Right lobe of liver (tissue), 6 donors: ENCODE data around the gene ARMC7. TPM values are rescaled to one million over a fixed set of nuclear protein-coding genes. Genes with fewer than 3 reads are reported as not detected.
A peak's percentile ranks its signal among the peaks of the same experiment; 100 is the strongest.

Experiments used
- ATAC-seq, 4 donors: fragments of 200-7000 bp; cut with Tn5 transposase; one replicate each; pipeline ENCODE4 v1.9.1; 2020; ENCODE audit warnings: mild to moderate bottlenecking in 4 of 4, moderate library complexity in 4 of 4
- DNase-seq, 3 donors: peaks; one replicate each; pipeline ENCODE4 v3.0.0-alpha.2; 2020
- H3K27ac ChIP-seq, 3 donors: fragments of 200-600 bp; one replicate each; pipeline ENCODE4 v1.8.0; 2022
- H3K27me3 ChIP-seq, 2 donors: fragments of 200-600 bp; one replicate each; pipeline ENCODE4 v1.8.0; 2022
- H3K36me3 ChIP-seq, 4 donors: fragments of 200-600 bp; sonication (generic) in 1 of 4; one replicate each; pipeline versions ENCODE4 v1.5.1 to v1.8.0; 2017 to 2022; ENCODE audit warnings: control low read depth in 1 of 4
- H3K4me1 ChIP-seq, 4 donors: fragments of 200-600 bp; sonication (generic) in 1 of 4; one replicate each; pipeline versions ENCODE4 v1.5.1 to v1.8.0; 2017 to 2022; ENCODE audit warnings: control low read depth in 1 of 4
- H3K4me3 ChIP-seq, 3 donors: fragments of 200-600 bp; one replicate each; pipeline ENCODE4 v1.8.0; 2022
- H3K9me3 ChIP-seq, 4 donors: fragments of 200-600 bp; sonication (generic) in 1 of 4; one replicate each; pipeline versions ENCODE4 v1.5.1 to v1.8.0; 2017 to 2022; ENCODE audit warnings: control low read depth in 1 of 4
- CTCF ChIP-seq, 4 donors: fragments of 200-600 bp in 3 of 4; fragments of 450-650 bp in 1 of 4; IDR thresholded peaks; one replicate each; pipeline versions ENCODE4 v1.5.1 to v1.8.0; 2016 to 2022; ENCODE audit warnings: antibody characterized with exemption in 4 of 4, mild to moderate bottlenecking in 2 of 4
- POLR2A ChIP-seq: fragments of 450-650 bp; IDR thresholded peaks from one replicate; pipeline ENCODE4 v1.6.1; 2017; ENCODE audit warnings: antibody characterized with exemption, mild to moderate bottlenecking
- WGBS: methylation state at CpG from one replicate; pipeline ENCODE4 v1.1.6; 2018; ENCODE audit warnings: low coverage, low lambda C conversion rate; ENCODE audit not compliant: insufficient coverage; ENCODE audit errors: missing lambda C conversion rate; 5-methylcytosine and 5-hydroxymethylcytosine counted together
- intact Hi-C, 2 donors: fragments of 100-400 bp; cut with DNase I; formaldehyde crosslinking; loops; one replicate each; pipeline versions ENCODE4 v1.11.2 to v1.14.1; 2022
- total RNA-seq, 6 experiments: library from RNA; depleted of rRNA in 2 of 6; stranded (reverse); fragments of >200 nt in 2 of 6; fragmentation: NEBNext Ultra II Directional in 3 of 6; extraction: Animal tissue kit (Norgen Biotek cat#: 25700) in 3 of 6; gene quantifications; one replicate each; pipeline versions ENCODE4 v1.1.0 to v1.2.4, GENCODE V29; 2016 to 2023
- donor health status: DM: no; HTN: yes; CAD: no.
- donor health status: DM: no; HTN: no; CAD: no.
- donor health status: DM: no; HTN: no; CAD: no.
- donor health status: DM: no; HTN: yes; CAD: no.
- donor health status: DM: no; HTN: yes; CAD: no.

The ARMC7 gene
- total RNA-seq, 6 experiments from 2014 or later, result 4.7 to 6.3 (median 5.3) TPM

- H3K36me3 ChIP-seq, result peaks cover 0 to 23% (median 12%) of the 10 kb centered on the region in 4 donors
- H3K27me3 ChIP-seq, result no peaks in the 10 kb centered on the region
- peak overlapping the region in 1 of 3 donors; percentile 47 for H3K27ac ChIP-seq
- no peak for ATAC-seq
- H3K4me3 ChIP-seq, result no peak overlapping the region
- TF ChIP-seq POLR2A (no peak), CTCF (IDR thresholded peaks at IDR 0.05) (no peak)
- H3K4me1 ChIP-seq, result peaks cover 0 to 8% (median 0%) of the 10 kb centered on the region in 4 donors
- no peak for DNase-seq
- no peaks in the 10 kb centered on the region for H3K9me3 ChIP-seq
- 100% methylated on average over 4 of the region's 18 CpGs for whole genome bisulfite sequencing
- intact Hi-C loops, result loop anchor here in 1 of 2 donors (10.0 kb wide), 1 partner anchor 50 kb away; no protein-coding TSS in a partner anchor
Observed at GRCh38 chr17:75064867-75065561, 44.8 kb upstream of the ARMC7 start.

- no peaks in the 10 kb centered on the region for H3K27me3 ChIP-seq
- H3K27ac ChIP-seq, result peak overlapping the region in 1 of 3 donors; percentile 47
- intact Hi-C loops, result loop anchor here in 1 of 2 donors (10.0 kb wide), 1 partner anchor 49 kb away; no protein-coding TSS in a partner anchor
- WGBS, result 39% methylated on average over 4 of the region's 6 CpGs
- DNase-seq (no peak), ATAC-seq (peak; percentile 37 to 56 (median 50))
- peaks cover 0 to 1% (median 0%) of the 10 kb centered on the region in 4 donors for H3K4me1 ChIP-seq
- H3K4me3 ChIP-seq, result no peak overlapping the region
- peaks cover 0 to 23% (median 12%) of the 10 kb centered on the region in 4 donors for H3K36me3 ChIP-seq
- H3K9me3 ChIP-seq, result no peaks in the 10 kb centered on the region
- TF ChIP-seq POLR2A (no peak), CTCF (IDR thresholded peaks at IDR 0.05) (no peak)
Observed at GRCh38 chr17:75065562-75066151, 44.1 kb upstream of the ARMC7 start.

- Histone ChIP-seq H3K27ac (no peak overlapping the region), H3K27me3 (no peaks in the 10 kb centered on the region), H3K4me3 (no peak overlapping the region), H3K36me3 (peaks cover 0 to 16% (median 10%) of the 10 kb centered on the region in 4 donors), H3K9me3 (no peaks in the 10 kb centered on the region), H3K4me1 (no peaks in the 10 kb centered on the region)
- WGBS, result 64% methylated on average over 4 of the region's 4 CpGs
- DNase-seq, result no peak
- intact Hi-C loops, result loop anchor here in 1 of 2 donors (10.0 kb wide), 1 partner anchor 47 kb away; no protein-coding TSS in a partner anchor
- TF ChIP-seq POLR2A (no peak), CTCF (IDR thresholded peaks at IDR 0.05) (no peak)
- no peak for ATAC-seq
Observed at GRCh38 chr17:75067856-75068255, 41.9 kb upstream of the ARMC7 start.

GRCh38 chr17:75068750-75069149 is 41.0 kb upstream of the ARMC7 start:
- H3K36me3 ChIP-seq, result peaks cover 0 to 7% (median 5%) of the 10 kb centered on the region in 4 donors
- no peak overlapping the region for H3K4me3 ChIP-seq
- no peaks in the 10 kb centered on the region for H3K4me1 ChIP-seq
- no peaks in the 10 kb centered on the region for H3K27me3 ChIP-seq
- no peak for ATAC-seq
- H3K9me3 ChIP-seq, result no peaks in the 10 kb centered on the region
- no peak overlapping the region for H3K27ac ChIP-seq
- no peak for DNase-seq
- TF ChIP-seq CTCF (IDR thresholded peaks at IDR 0.05), result no peak
- TF ChIP-seq POLR2A, result no peak
- intact Hi-C loops, result loop anchor here in 1 of 2 donors (10.0 kb wide), 1 partner anchor 46 kb away; no protein-coding TSS in a partner anchor
- WGBS, result 71% methylated on average over 6 of the region's 8 CpGs
